ENCODE results near the gene KCNIP3.
A peak's percentile ranks its signal among the peaks of the same experiment; 100 is the strongest.

Gene KCNIP3

GRCh38 chr2:95325026-95325425 lies 27.9 kb downstream of the KCNIP3 start:
- no peak for TF ChIP-seq CTCF (conservative IDR thresholded peaks at IDR 0.05; ENCODE audit: low read length)
- DNase-seq (ENCODE audit: low read depth), result no peak
- no peak overlapping the region for H3K4me3 ChIP-seq (ENCODE audit: low read length)

GRCh38 chr2:95325590-95326432 lies 28.7 kb downstream of the KCNIP3 start:
- no peak for TF ChIP-seq CTCF (conservative IDR thresholded peaks at IDR 0.05; ENCODE audit: low read length)

GRCh38 chr2:95326433-95327140 lies 29.4 kb downstream of the KCNIP3 start:
- no peak for DNase-seq (ENCODE audit: low read depth)
- H3K4me3 ChIP-seq (ENCODE audit: low read length), result no peak overlapping the region

More at GRCh38 chr2:95325590-95326432, 28.7 kb downstream of the KCNIP3 start:
- H3K4me3 ChIP-seq (ENCODE audit: low read length), result no peak overlapping the region
- no peak for DNase-seq (ENCODE audit: low read depth)

GRCh38 chr2:95327861-95328260 lies 30.7 kb downstream of the KCNIP3 start:
- DNase-seq (ENCODE audit: low read depth), result no peak
- H3K4me3 ChIP-seq (ENCODE audit: low read length), result no peak overlapping the region
- TF ChIP-seq CTCF (conservative IDR thresholded peaks at IDR 0.05; ENCODE audit: low read length), result no peak

More at GRCh38 chr2:95326433-95327140, 29.4 kb downstream of the KCNIP3 start:
- no peak for TF ChIP-seq CTCF (conservative IDR thresholded peaks at IDR 0.05; ENCODE audit: low read length)

- TF ChIP-seq CTCF (conservative IDR thresholded peaks at IDR 0.05; ENCODE audit: low read length), result no peak
- DNase-seq (ENCODE audit: low read depth), result peak; percentile 54
- H3K4me3 ChIP-seq (ENCODE audit: low read length), result no peak overlapping the region
Observed at GRCh38 chr2:95328358-95329125, 31.4 kb downstream of the KCNIP3 start.

GRCh38 chr2:95329401-95329800 lies 32.3 kb downstream of the KCNIP3 start:
- H3K4me3 ChIP-seq (ENCODE audit: low read length), result no peak overlapping the region
- TF ChIP-seq CTCF (conservative IDR thresholded peaks at IDR 0.05; ENCODE audit: low read length), result no peak
- DNase-seq (ENCODE audit: low read depth), result no peak

Data from AG10803 (cell line).